Mesothelial cell of epicardium (in vitro differentiated cells): ENCODE results near the gene CBFB. TPM values are rescaled to one million over a fixed set of nuclear protein-coding genes. Genes with fewer than 3 reads are reported as not detected.
"Not testable (repeated sequence)": the region's sequence is repeated elsewhere in the genome, so short reads cannot be mapped to it uniquely, and the experiment has no call there.

ENCODE experiments used
- DNase-seq, 2 experiments: peaks; one replicate each; pipeline ENCODE4 v3.0.0; 2021; ENCODE audit warnings: low spot score in 2 of 2; ENCODE audit not compliant: unreplicated experiment in 2 of 2
- H3K27ac Mint-ChIP-seq: 2 replicates; pipeline ENCODE4 v1.8.0; 2021; ENCODE audit warnings: mixed read lengths
- H3K27me3 Mint-ChIP-seq: 2 replicates; pipeline ENCODE4 v1.8.0; 2021; ENCODE audit warnings: low read depth, mixed read lengths
- H3K36me3 Mint-ChIP-seq: 2 replicates; pipeline ENCODE4 v1.8.0; 2021; ENCODE audit warnings: mixed read lengths
- H3K4me1 Mint-ChIP-seq: 2 replicates; pipeline ENCODE4 v1.8.0; 2021; ENCODE audit warnings: mixed read lengths
- H3K4me3 Mint-ChIP-seq: 2 replicates; pipeline ENCODE4 v1.8.0; 2021; ENCODE audit warnings: mild to moderate bottlenecking, moderate library complexity, mixed read lengths
- H3K9me3 Mint-ChIP-seq: 2 replicates; pipeline ENCODE4 v1.8.0; 2021; ENCODE audit warnings: mixed read lengths
- CTCF ChIP-seq: fragments of 200-600 bp; sonication (generic); IDR thresholded peaks from one replicate; pipeline ENCODE4 v1.5.0; 2021; ENCODE audit warnings: antibody characterized with exemption; ENCODE audit not compliant: unreplicated experiment
- total RNA-seq: library from RNA; stranded (reverse); gene quantifications from 3 replicates; pipeline ENCODE4 v1.2.1, GENCODE V29; 2021

The CBFB gene
- total RNA-seq, 1 donor from 2014 or later = 74.6 TPM

- no peak for TF ChIP-seq CTCF
- H3K27me3 Mint-ChIP-seq = no peaks in the 10 kb centered on the region
- H3K9me3 Mint-ChIP-seq = no peaks in the 10 kb centered on the region
- no peak overlapping the region for H3K27ac Mint-ChIP-seq
- no peak overlapping the region for H3K4me3 Mint-ChIP-seq
- peaks cover 5% of the 10 kb centered on the region for H3K4me1 Mint-ChIP-seq
- no peak for DNase-seq
- H3K36me3 Mint-ChIP-seq = peaks cover 5% of the 10 kb centered on the region
Measured at GRCh38 chr16:67116388-67117311, 87.7 kb downstream of the CBFB start.

GRCh38 chr16:67117716-67118115 is 88.8 kb downstream of the CBFB start:
- TF ChIP-seq CTCF = no peak
- no peak overlapping the region for H3K27ac Mint-ChIP-seq

GRCh38 chr16:67120025-67120424 is 91.1 kb downstream of the CBFB start:
- H3K27me3 Mint-ChIP-seq = no peaks in the 10 kb centered on the region
- DNase-seq = no peak
- no peak for TF ChIP-seq CTCF
- no peaks in the 10 kb centered on the region for H3K9me3 Mint-ChIP-seq
- H3K36me3 Mint-ChIP-seq = peaks cover 9% of the 10 kb centered on the region
- H3K4me1 Mint-ChIP-seq = no peaks in the 10 kb centered on the region
- H3K27ac Mint-ChIP-seq = no peak overlapping the region
- H3K4me3 Mint-ChIP-seq = no peak overlapping the region

More at GRCh38 chr16:67117716-67118115, 88.8 kb downstream of the CBFB start:
- Mint-ChIP-seq H3K9me3 (no peaks in the 10 kb centered on the region), H3K4me1 (peaks cover 4% of the 10 kb centered on the region), H3K36me3 (peaks cover 7% of the 10 kb centered on the region), H3K27me3 (no peaks in the 10 kb centered on the region), H3K4me3 (no peak overlapping the region)
- no peak for DNase-seq

GRCh38 chr16:67122799-67123198 is 93.8 kb downstream of the CBFB start:
- peaks cover 17% of the 10 kb centered on the region for H3K36me3 Mint-ChIP-seq
- not testable (repeated sequence) for H3K9me3 Mint-ChIP-seq, DNase-seq, H3K4me1 Mint-ChIP-seq, H3K27ac Mint-ChIP-seq, H3K4me3 Mint-ChIP-seq, H3K27me3 Mint-ChIP-seq

GRCh38 chr16:67128417-67128816 is 99.5 kb downstream of the CBFB start:
- H3K4me1 Mint-ChIP-seq = no peaks in the 10 kb centered on the region
- H3K9me3 Mint-ChIP-seq = no peaks in the 10 kb centered on the region
- TF ChIP-seq CTCF = no peak

GRCh38 chr16:67128887-67129286 is 99.9 kb downstream of the CBFB start:
- H3K9me3 Mint-ChIP-seq = no peaks in the 10 kb centered on the region
- H3K4me1 Mint-ChIP-seq = no peaks in the 10 kb centered on the region
- DNase-seq = no peak
- no peak overlapping the region for H3K27ac Mint-ChIP-seq
- no peak for TF ChIP-seq CTCF
- H3K4me3 Mint-ChIP-seq = no peak overlapping the region
- H3K36me3 Mint-ChIP-seq = peaks cover 25% of the 10 kb centered on the region
- H3K27me3 Mint-ChIP-seq = no peaks in the 10 kb centered on the region

More at GRCh38 chr16:67128417-67128816, 99.5 kb downstream of the CBFB start:
- Mint-ChIP-seq H3K27ac (no peak overlapping the region), H3K27me3 (no peaks in the 10 kb centered on the region), H3K4me3 (no peak overlapping the region), H3K36me3 (peaks cover 29% of the 10 kb centered on the region)
- DNase-seq = no peak
